Brain microvascular endothelial cell (primary cell): Measurements from ENCODE around the gene WT1.
A peak's percentile ranks its signal among the peaks of the same experiment; 100 is the strongest.

Source experiments
- DNase-seq: peaks from one replicate; pipeline ENCODE4 v3.0.0-alpha.2; 2020
- H3K27ac ChIP-seq: fragments of 250-450 bp; sonication (Bioruptor Pico); 2 replicates; pipeline ENCODE4 v1.5.1; 2020; ENCODE audit warnings: mild to moderate bottlenecking, moderate library complexity
- H3K27me3 ChIP-seq: fragments of 250-450 bp; sonication (Bioruptor Pico); replicated peaks from 2 replicates; pipeline ENCODE4 v1.5.1; 2020; ENCODE audit warnings: mild to moderate bottlenecking
- H3K36me3 ChIP-seq: fragments of 250-450 bp; sonication (Bioruptor Pico); replicated peaks from 2 replicates; pipeline ENCODE4 v1.5.1; 2020; ENCODE audit warnings: mild to moderate bottlenecking
- H3K4me3 ChIP-seq: 2 replicates; pipeline ENCODE4 v1.5.1; 2011; ENCODE audit warnings: low read depth, mild to moderate bottlenecking, control low read depth, low read length, moderate library complexity
- in situ Hi-C: cut with HindIII; loops from 2 replicates; pipeline ENCODE4 v1.10.0; 2017; ENCODE audit warnings: low sequenced_read_pairs, low pct_ligation_motif_present
- TF ChIP-seq, protein P1 (sequence below): IDR thresholded peaks from 2 replicates; pipeline ENCODE4 v1.5.1; 2011; ENCODE audit warnings: low read depth, mild to moderate bottlenecking, moderate library complexity, low read length, control low read depth, inconsistent platforms; ENCODE audit errors: missing control alignments

WT1 gene

DNA sequence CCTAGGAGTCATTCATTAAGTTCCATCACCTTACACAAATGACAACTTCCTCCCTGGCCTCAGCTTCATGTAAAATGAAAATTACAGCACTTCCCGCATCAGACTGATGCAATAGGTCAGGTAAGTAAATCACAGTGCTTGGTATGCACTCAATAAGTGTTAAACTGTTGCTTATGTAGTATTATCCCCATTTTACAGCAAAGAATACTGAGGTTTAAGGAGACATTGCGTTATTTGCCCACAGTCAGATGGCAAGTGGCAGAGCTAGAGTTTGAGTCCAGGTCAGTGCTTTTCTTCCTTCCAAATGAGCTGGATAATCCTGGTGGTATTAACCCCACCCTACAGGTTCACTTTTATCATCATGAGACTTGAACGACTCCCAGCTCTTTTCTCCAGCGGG lies 29.7 kb downstream of the WT1 start:
- no peak overlapping the region for H3K27ac ChIP-seq
- TF ChIP-seq, protein P1, sequence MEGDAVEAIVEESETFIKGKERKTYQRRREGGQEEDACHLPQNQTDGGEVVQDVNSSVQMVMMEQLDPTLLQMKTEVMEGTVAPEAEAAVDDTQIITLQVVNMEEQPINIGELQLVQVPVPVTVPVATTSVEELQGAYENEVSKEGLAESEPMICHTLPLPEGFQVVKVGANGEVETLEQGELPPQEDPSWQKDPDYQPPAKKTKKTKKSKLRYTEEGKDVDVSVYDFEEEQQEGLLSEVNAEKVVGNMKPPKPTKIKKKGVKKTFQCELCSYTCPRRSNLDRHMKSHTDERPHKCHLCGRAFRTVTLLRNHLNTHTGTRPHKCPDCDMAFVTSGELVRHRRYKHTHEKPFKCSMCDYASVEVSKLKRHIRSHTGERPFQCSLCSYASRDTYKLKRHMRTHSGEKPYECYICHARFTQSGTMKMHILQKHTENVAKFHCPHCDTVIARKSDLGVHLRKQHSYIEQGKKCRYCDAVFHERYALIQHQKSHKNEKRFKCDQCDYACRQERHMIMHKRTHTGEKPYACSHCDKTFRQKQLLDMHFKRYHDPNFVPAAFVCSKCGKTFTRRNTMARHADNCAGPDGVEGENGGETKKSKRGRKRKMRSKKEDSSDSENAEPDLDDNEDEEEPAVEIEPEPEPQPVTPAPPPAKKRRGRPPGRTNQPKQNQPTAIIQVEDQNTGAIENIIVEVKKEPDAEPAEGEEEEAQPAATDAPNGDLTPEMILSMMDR = no peak
- no peaks in the 10 kb centered on the region for H3K36me3 ChIP-seq
- no peak for DNase-seq
- in situ Hi-C loops = no loop called here
- H3K4me3 ChIP-seq = no peak overlapping the region
- no peaks in the 10 kb centered on the region for H3K27me3 ChIP-seq

DNA sequence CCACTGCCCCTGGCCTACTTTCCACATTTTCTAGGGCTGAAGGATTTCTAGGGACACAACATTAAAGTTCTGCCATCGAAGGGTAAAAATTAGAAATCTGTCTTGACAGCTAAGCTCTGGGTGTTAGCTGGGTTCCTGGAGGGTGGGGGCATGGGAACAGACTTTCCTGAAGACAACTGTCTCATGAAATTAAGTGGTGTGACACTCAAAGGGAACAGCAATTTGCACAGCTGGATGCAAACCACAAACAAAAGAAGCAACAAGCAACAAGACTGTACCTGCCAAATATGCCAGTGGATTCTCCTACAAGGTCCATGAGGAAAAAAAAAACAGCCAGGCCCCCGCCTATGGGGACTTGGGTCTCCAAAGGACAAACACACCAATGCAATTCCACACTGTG lies 32.5 kb downstream of the WT1 start:
- in situ Hi-C loops = no loop called here
- no peak overlapping the region for H3K4me3 ChIP-seq
- H3K36me3 ChIP-seq = no peaks in the 10 kb centered on the region
- no peaks in the 10 kb centered on the region for H3K27me3 ChIP-seq
- no peak for DNase-seq
- no peak overlapping the region for H3K27ac ChIP-seq
- TF ChIP-seq, protein P1 = no peak

DNA sequence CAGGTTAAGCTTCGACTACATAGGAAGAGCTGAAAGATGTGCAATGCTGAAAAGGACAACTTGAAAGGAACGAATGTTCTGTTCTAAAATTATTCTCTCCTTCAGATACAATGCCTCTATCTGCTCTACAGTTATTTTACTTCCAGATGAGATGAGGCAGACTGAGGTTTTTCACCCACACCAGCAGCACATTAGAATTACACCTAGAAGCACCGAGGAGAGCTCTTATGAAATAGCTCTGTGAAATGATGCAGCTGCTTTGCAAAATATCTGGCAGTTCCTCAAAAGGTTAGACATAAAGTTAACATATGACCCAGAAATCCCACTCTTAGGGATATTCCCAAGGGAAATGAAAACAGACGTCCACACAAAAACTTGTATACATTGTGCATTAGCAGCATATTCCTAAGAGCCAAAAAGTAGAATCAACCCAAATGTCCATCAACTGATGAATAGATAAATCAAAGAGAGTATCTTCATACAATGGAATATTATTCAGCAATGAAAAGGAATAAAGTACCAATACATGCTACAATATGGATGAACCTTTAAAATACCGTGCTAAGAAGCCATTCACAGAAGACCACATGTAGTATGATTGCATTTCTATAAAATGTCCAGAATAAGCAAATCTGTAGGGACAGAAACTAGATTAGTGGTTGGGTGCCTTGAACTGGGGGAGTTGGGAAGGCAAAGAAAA lies 34.5 kb downstream of the WT1 start:
- DNase-seq = no peak
- no peaks in the 10 kb centered on the region for H3K27me3 ChIP-seq
- H3K27ac ChIP-seq = no peak overlapping the region
- TF ChIP-seq, protein P1 = no peak
- no peaks in the 10 kb centered on the region for H3K36me3 ChIP-seq
- H3K4me3 ChIP-seq = no peak overlapping the region
- in situ Hi-C loops = no loop called here

DNA sequence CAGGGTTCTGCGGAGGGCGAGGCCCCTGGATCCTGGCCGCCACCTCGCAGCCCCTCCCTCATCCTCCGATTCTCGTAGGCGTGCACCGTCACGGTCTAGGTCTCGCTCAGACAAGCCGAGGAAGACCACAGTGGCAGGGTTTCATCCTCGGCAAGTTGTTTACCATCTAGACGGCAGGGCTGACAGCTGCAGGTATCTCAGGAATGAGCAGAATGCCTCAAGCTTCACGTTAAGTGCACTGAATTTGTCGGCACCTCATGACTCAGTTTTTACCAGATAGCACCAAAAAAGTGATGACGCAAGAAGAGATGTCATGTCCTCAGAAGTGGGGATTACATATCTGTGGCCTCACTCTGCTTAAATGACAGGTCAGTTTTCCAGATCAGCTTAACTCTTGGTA lies 35.1 kb downstream of the WT1 start:
- Histone ChIP-seq H3K27ac (no peak overlapping the region), H3K27me3 (no peaks in the 10 kb centered on the region), H3K36me3 (no peaks in the 10 kb centered on the region), H3K4me3 (no peak overlapping the region)
- in situ Hi-C loops = no loop called here
- TF ChIP-seq, protein P1 = no peak
- DNase-seq = peak; percentile 5

DNA sequence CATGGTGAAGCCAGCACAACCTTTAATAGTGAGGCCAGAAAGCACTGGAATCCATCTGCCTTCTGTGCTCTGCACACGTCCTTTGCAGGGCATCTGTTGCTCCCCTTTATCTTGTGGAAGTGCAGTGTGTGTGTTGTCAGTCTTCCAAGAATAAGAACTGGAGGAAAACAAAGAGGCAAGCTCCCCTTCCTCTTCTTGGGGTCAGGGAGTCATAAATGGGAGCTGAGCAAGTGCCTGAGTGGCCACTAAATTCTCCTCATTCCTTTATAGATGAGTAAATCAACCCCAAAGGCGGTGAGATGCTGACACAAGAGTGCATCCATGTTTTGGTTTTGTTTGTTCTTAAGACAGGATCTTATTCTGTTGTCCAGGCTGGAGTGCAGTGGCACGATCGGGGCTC lies 38.3 kb downstream of the WT1 start:
- no peak overlapping the region for H3K4me3 ChIP-seq
- TF ChIP-seq, protein P1 = no peak
- DNase-seq = peak; percentile 14
- H3K27me3 ChIP-seq = no peaks in the 10 kb centered on the region
- in situ Hi-C loops = no loop called here
- H3K27ac ChIP-seq = no peak overlapping the region
- H3K36me3 ChIP-seq = no peaks in the 10 kb centered on the region

DNA sequence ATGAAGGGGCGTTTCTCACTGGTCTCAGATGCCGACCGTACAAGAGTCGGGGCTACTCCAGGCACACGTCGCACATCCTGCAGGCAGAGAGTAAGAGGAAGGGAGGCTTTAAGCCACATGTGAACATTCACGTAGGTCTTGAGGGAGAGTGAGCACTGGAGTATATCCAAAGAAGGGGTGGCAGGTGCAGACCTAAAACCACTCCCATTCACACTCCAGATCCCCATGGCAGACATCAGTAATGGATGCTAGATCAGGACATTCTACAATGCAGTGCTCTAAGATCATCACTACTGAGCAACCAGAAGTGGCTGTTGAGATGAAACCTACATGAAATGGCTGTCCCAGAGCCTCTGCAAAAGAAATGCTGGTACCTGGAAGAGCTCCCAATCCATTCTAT lies 39.0 kb downstream of the WT1 start:
- TF ChIP-seq, protein P1 = no peak
- Histone ChIP-seq H3K27ac (no peak overlapping the region), H3K36me3 (no peaks in the 10 kb centered on the region), H3K4me3 (no peak overlapping the region), H3K27me3 (no peaks in the 10 kb centered on the region)
- in situ Hi-C loops = no loop called here
- DNase-seq = no peak
